A673 (cell line): ENCODE results near the gene CLIC5. TPM values are rescaled to one million over a fixed set of nuclear protein-coding genes. Genes with fewer than 3 reads are reported as not detected.

Experiments
- BruUV-seq: library from RNA; stranded (reverse); fragments of 400-500 nt; replicated peaks from 2 replicates; lab custom pipeline; 2021; lab: Mats Ljungman, UMichigan
- CTCF ChIA-PET: fragments of 300-600 bp; sonication (Branson Sonifier 250); formaldehyde crosslinking; loops from one replicate; lab custom pipeline; 2022; ENCODE audit warnings: antibody characterized with exemption; lab: Charles Lee
- POLR2A ChIA-PET: fragments of 300-600 bp; sonication (Branson Sonifier 250); formaldehyde crosslinking; loops from one replicate; lab custom pipeline; 2022; ENCODE audit warnings: antibody characterized with exemption; ENCODE audit not compliant: low non-redundant PET; lab: Charles Lee
- DNase-seq: peaks from one replicate; pipeline ENCODE4 v3.0.0-alpha.2; 2015; ENCODE audit warnings: low spot score
- H3K27ac ChIP-seq: fragments of 200-600 bp; sonication (generic); 2 replicates; pipeline ENCODE4 v1.5.1; 2016; ENCODE audit warnings: mixed run types, low read depth, mild to moderate bottlenecking, mixed read lengths, antibody characterized with exemption, low read length; ENCODE audit not compliant: poor library complexity, severe bottlenecking
- H3K27me3 ChIP-seq: fragments of 200-600 bp; sonication (generic); replicated peaks from 2 replicates; pipeline ENCODE4 v1.6.1; 2017; ENCODE audit warnings: mixed run types, low read depth, mild to moderate bottlenecking, mixed read lengths, antibody characterized with exemption, low read length; ENCODE audit not compliant: insufficient read depth, poor library complexity
- H3K36me3 ChIP-seq: fragments of 200-600 bp; sonication (generic); 2 replicates; pipeline ENCODE4 v1.6.1; 2016; ENCODE audit warnings: mixed run types, mild to moderate bottlenecking, mixed read lengths, antibody characterized with exemption, low read length; ENCODE audit not compliant: insufficient read depth, poor library complexity, severe bottlenecking
- H3K4me1 ChIP-seq: fragments of 200-600 bp; sonication (generic); 2 replicates; pipeline ENCODE4 v1.6.1; 2017; ENCODE audit warnings: mixed run types, mild to moderate bottlenecking, mixed read lengths, antibody characterized with exemption, low read length; ENCODE audit not compliant: insufficient read depth, poor library complexity, severe bottlenecking
- H3K4me3 ChIP-seq: fragments of 200-600 bp; sonication (generic); 2 replicates; pipeline ENCODE4 v1.5.1; 2016; ENCODE audit warnings: low read depth, mixed run types, mild to moderate bottlenecking, mixed read lengths, low read length; ENCODE audit not compliant: poor library complexity, severe bottlenecking
- H3K9me3 ChIP-seq: fragments of 200-600 bp; sonication (generic); 2 replicates; pipeline ENCODE4 v1.6.1; 2016; ENCODE audit warnings: mixed run types, low read depth, mild to moderate bottlenecking, mixed read lengths, antibody characterized with exemption, low read length; ENCODE audit not compliant: poor library complexity, severe bottlenecking
- EZH2 ChIP-seq: fragments of 200-600 bp; sonication (generic); IDR thresholded peaks from 2 replicates; pipeline ENCODE4 v1.6.1; 2017; ENCODE audit warnings: borderline replicate concordance, low read depth, mild to moderate bottlenecking, mixed read lengths, antibody characterized with exemption, low read length; ENCODE audit not compliant: poor library complexity, severe bottlenecking
- intact Hi-C: fragments of 100-400 bp; cut with micrococcal nuclease; formaldehyde crosslinking; loops from one replicate; pipeline ENCODE4 v1.10.0; 2022; ENCODE audit not compliant: unreplicated experiment
- total RNA-seq: library from RNA; stranded (reverse); gene quantifications from 2 replicates; pipeline ENCODE4 v1.2.3, GENCODE V29; 2021
- TF ChIP-seq, protein P1 (sequence below): fragments of 300-800, 200-600 bp; sonication (generic); conservative IDR thresholded peaks from 2 replicates; pipeline ENCODE4 v1.5.1; 2017; ENCODE audit warnings: low read depth, mild to moderate bottlenecking, antibody characterized with exemption, low read length, moderate library complexity, mixed read lengths

CLIC5 gene
- total RNA-seq, 1 experiment from 2014 or later = not detected

DNA sequence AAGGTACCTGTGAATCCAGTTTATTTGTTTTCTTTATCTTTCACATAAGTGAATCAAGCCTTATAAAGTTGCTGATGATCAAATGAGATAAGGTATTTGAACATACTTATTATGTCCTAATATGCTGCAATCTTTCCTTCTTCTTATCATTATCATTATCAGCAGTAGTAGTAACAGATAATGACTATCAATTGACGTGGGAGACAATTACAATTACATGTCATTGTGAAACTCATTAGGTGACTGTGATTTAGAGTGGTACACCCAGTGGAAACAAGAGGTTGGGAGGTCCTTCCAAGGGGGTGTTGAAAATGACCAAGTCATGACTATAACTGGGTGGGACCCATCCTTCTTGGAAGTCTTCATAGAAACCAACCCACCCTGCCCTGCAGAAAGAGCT, 2.8 kb downstream of the CLIC5 start:
- intact Hi-C loops = no loop called here
- CTCF ChIA-PET = no interaction called here
- POLR2A ChIA-PET = no interaction called here
- no TSS peak for BruUV-seq
- H3K36me3 ChIP-seq = no peaks in the 10 kb centered on the region
- H3K27ac ChIP-seq = no peak overlapping the region
- TF ChIP-seq EZH2 = no peak
- TF ChIP-seq, protein P1, sequence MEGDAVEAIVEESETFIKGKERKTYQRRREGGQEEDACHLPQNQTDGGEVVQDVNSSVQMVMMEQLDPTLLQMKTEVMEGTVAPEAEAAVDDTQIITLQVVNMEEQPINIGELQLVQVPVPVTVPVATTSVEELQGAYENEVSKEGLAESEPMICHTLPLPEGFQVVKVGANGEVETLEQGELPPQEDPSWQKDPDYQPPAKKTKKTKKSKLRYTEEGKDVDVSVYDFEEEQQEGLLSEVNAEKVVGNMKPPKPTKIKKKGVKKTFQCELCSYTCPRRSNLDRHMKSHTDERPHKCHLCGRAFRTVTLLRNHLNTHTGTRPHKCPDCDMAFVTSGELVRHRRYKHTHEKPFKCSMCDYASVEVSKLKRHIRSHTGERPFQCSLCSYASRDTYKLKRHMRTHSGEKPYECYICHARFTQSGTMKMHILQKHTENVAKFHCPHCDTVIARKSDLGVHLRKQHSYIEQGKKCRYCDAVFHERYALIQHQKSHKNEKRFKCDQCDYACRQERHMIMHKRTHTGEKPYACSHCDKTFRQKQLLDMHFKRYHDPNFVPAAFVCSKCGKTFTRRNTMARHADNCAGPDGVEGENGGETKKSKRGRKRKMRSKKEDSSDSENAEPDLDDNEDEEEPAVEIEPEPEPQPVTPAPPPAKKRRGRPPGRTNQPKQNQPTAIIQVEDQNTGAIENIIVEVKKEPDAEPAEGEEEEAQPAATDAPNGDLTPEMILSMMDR = no peak
- H3K4me1 ChIP-seq = peaks cover 4% of the 10 kb centered on the region
- H3K27me3 ChIP-seq = peaks cover 86% of the 10 kb centered on the region
- H3K4me3 ChIP-seq = no peak overlapping the region
- peaks cover 9% of the 10 kb centered on the region for H3K9me3 ChIP-seq
- no peak for DNase-seq

GRCh38 chr6:46011188-46012085, 4.2 kb downstream of the CLIC5 start:
- H3K27ac ChIP-seq = no peak overlapping the region
- intact Hi-C loops = no loop called here
- CTCF ChIA-PET = no interaction called here
- no peak overlapping the region for H3K4me3 ChIP-seq
- peaks cover 74% of the 10 kb centered on the region for H3K27me3 ChIP-seq
- no peak for TF ChIP-seq EZH2
- TF ChIP-seq, protein P1 = no peak
- BruUV-seq = no TSS peak
- H3K4me1 ChIP-seq = peaks cover 4% of the 10 kb centered on the region
- no peak for DNase-seq
- H3K36me3 ChIP-seq = no peaks in the 10 kb centered on the region
- H3K9me3 ChIP-seq = peaks cover under 1% of the 10 kb centered on the region
- POLR2A ChIA-PET = no interaction called here

DNA sequence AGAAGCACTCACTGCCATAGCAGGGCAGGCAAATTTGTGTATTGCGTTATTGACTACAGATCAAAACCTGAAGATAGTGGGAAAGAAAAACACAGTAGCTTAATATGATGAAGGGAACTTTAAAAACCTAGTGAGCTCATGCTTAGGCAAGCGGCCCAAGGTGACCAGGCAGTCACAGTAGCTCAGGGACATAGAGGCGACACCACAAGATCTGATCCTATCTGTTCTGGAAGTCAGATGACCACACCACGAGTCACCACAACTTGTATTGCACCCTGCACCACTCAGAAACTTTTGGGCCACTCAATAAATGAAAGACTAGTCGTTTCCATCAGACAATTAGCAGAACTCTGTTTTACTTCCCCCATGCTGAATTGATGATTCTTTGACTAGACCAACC, 4.9 kb downstream of the CLIC5 start:
- DNase-seq = no peak
- Histone ChIP-seq H3K9me3 (no peaks in the 10 kb centered on the region), H3K4me1 (peaks cover 4% of the 10 kb centered on the region), H3K27ac (no peak overlapping the region), H3K4me3 (no peak overlapping the region), H3K36me3 (no peaks in the 10 kb centered on the region), H3K27me3 (peaks cover 67% of the 10 kb centered on the region)
- TF ChIP-seq, protein P1 = no peak
- TF ChIP-seq EZH2 = no peak
- POLR2A ChIA-PET = no interaction called here
- intact Hi-C loops = no loop called here
- BruUV-seq = no TSS peak
- CTCF ChIA-PET = no interaction called here
